IPS-20b (cell line): ENCODE results near the gene KCNJ5.

Experiments used
- H3K27ac ChIP-seq: one replicate; pipeline ENCODE4 v1.5.1; 2013; ENCODE audit warnings: low read length
- H3K27me3 ChIP-seq: 2 replicates; pipeline ENCODE4 v1.6.1; 2013; ENCODE audit warnings: mild to moderate bottlenecking, low read length, inconsistent platforms; ENCODE audit not compliant: insufficient read depth
- H3K36me3 ChIP-seq: 2 replicates; pipeline ENCODE4 v1.6.1; 2013; ENCODE audit warnings: low read depth, mild to moderate bottlenecking, inconsistent platforms, low read length, moderate library complexity; ENCODE audit not compliant: insufficient read depth
- H3K4me1 ChIP-seq: 2 replicates; pipeline ENCODE4 v1.6.1; 2013; ENCODE audit warnings: mild to moderate bottlenecking, control low read depth, inconsistent platforms, low read length, moderate library complexity; ENCODE audit not compliant: insufficient read depth
- H3K4me3 ChIP-seq: 2 replicates; pipeline ENCODE4 v1.5.1; 2013; ENCODE audit warnings: mild to moderate bottlenecking, low read length, inconsistent platforms
- H3K9ac ChIP-seq: 2 replicates; pipeline ENCODE4 v1.6.1; 2013; ENCODE audit warnings: low read depth, mild to moderate bottlenecking, inconsistent platforms, low read length, moderate library complexity
- H3K9me3 ChIP-seq: 2 replicates; pipeline ENCODE4 v1.6.1; 2013; ENCODE audit warnings: mild to moderate bottlenecking, low read depth, low read length, inconsistent platforms; ENCODE audit not compliant: insufficient read depth

The KCNJ5 gene

DNA sequence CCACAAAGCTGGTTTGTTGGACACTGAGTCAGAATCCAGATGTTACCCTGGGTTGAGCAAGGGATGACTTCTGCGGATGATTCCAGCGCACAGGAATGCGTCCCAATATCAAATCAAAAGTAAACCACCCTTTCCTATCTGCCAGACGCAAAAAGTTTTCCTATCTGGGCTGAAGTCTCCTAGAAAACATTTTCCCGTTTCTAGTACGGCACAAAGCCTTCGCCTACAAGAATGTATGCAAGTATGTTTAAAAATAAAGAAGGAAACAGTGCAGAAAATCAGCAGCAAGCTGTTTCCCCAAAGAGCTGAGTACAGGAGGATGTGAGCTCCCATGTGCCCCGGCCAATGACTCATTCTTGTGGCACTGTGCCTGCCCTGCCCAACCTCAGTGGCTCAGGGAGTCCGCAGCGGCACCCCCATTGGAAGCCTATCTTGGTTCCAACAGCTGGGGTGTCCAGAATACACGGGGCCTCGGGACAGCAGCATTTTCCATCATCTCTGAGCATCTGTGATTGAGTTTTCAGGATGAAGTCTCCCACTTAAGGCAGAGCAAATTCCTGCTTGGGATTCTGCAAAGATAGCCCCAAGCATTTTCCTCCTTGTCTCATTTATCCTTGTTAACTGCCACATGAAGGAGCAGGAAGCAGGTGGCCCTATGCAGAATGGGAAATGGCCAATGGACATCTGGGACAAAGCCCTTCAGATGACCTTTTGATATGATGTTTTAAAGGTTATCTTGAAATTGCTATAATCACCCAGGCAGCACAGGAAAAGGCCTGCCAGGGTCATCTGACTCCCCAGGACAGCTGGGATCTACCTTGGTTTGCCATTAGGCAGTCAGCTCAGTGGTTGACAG is 17.5 kb downstream of the KCNJ5 start:
- no peak overlapping the region for H3K4me3 ChIP-seq
- H3K9me3 ChIP-seq: no peaks in the 10 kb centered on the region
- no peak overlapping the region for H3K27ac ChIP-seq
- no peaks in the 10 kb centered on the region; the same call in 1 of the 2 replicates for H3K36me3 ChIP-seq
- no peak overlapping the region for H3K9ac ChIP-seq
- peaks cover 63% of the 10 kb centered on the region for H3K27me3 ChIP-seq
- H3K4me1 ChIP-seq: peaks cover 10% of the 10 kb centered on the region; the same call in 1 of the 2 replicates

GRCh38 chr11:128909438-128910125 is 18.4 kb downstream of the KCNJ5 start:
- H3K4me1 ChIP-seq: peaks cover 3% of the 10 kb centered on the region; the same call in 1 of the 2 replicates
- H3K27ac ChIP-seq: no peak overlapping the region
- H3K4me3 ChIP-seq: no peak overlapping the region
- H3K9me3 ChIP-seq: no peaks in the 10 kb centered on the region
- H3K36me3 ChIP-seq: no peaks in the 10 kb centered on the region; the same call in 1 of the 2 replicates
- no peak overlapping the region for H3K9ac ChIP-seq
- peaks cover 53% of the 10 kb centered on the region for H3K27me3 ChIP-seq

DNA sequence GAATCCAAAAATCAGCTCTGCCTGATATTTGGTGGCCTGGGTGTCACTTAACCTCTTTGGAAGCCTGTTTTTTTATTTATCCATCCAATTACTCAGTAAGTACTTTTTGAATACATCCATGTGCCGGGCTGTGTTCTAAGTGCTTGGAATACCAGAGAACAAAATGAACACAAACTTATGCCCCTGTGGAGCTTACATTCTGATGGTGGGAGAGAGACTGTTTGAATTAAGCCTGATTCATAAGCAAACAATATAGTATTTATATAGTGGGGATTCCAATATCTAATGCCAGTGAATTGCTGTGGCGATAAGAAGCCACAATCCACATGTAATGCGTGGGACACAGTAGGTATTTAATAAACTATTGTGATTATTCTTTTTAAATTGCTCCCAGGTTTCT is 19.4 kb downstream of the KCNJ5 start:
- Histone ChIP-seq H3K4me1 (no peaks in the 10 kb centered on the region), H3K36me3 (no peaks in the 10 kb centered on the region; the same call in 1 of the 2 replicates), H3K9me3 (no peaks in the 10 kb centered on the region), H3K27ac (no peak overlapping the region), H3K27me3 (peaks cover 43% of the 10 kb centered on the region), H3K4me3 (no peak overlapping the region), H3K9ac (no peak overlapping the region)

DNA sequence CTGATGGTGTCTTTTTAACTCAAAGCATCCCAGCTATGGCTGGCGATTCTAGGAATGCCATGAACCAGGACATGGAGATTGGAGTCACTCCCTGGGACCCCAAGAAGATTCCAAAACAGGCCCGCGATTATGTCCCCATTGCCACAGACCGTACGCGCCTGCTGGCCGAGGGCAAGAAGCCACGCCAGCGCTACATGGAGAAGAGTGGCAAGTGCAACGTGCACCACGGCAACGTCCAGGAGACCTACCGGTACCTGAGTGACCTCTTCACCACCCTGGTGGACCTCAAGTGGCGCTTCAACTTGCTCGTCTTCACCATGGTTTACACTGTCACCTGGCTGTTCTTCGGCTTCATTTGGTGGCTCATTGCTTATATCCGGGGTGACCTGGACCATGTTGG is 20.1 kb downstream of the KCNJ5 start:
- no peaks in the 10 kb centered on the region for H3K9me3 ChIP-seq
- H3K4me3 ChIP-seq: no peak overlapping the region
- no peaks in the 10 kb centered on the region for H3K4me1 ChIP-seq
- H3K9ac ChIP-seq: no peak overlapping the region
- no peaks in the 10 kb centered on the region; the same call in 1 of the 2 replicates for H3K36me3 ChIP-seq
- H3K27me3 ChIP-seq: peaks cover 37% of the 10 kb centered on the region
- H3K27ac ChIP-seq: no peak overlapping the region

GRCh38 chr11:128911701-128912100 is 20.5 kb downstream of the KCNJ5 start:
- Histone ChIP-seq H3K36me3 (no peaks in the 10 kb centered on the region; the same call in 1 of the 2 replicates), H3K4me1 (no peaks in the 10 kb centered on the region), H3K4me3 (no peak overlapping the region)

DNA sequence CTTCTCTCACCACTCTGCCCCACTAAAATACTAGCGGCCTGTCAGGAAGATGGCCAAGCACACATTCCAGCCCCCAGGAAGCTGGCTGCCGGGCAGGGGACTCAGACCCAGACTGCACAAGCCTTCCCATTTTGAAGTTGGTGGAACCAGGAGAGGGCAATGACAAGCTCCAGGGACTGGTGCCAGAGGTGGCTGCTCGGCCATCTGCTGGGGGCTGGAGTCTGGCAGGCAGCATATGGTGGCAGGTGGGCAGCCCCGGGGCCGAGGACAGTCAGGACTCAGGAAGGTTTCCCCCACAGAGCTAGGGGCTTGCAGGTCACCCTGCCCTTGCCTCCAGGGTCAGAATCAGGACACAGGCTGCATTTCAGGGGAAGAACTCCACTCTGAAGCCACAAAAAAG is 22.6 kb downstream of the KCNJ5 start:
- Histone ChIP-seq H3K27me3 (peaks cover 11% of the 10 kb centered on the region), H3K4me1 (no peaks in the 10 kb centered on the region), H3K36me3 (no peaks in the 10 kb centered on the region; the same call in 1 of the 2 replicates), H3K9ac (no peak overlapping the region), H3K4me3 (no peak overlapping the region), H3K27ac (no peak overlapping the region), H3K9me3 (no peaks in the 10 kb centered on the region)

More at GRCh38 chr11:128911701-128912100, 20.5 kb downstream of the KCNJ5 start:
- no peak overlapping the region for H3K9ac ChIP-seq
- no peaks in the 10 kb centered on the region for H3K9me3 ChIP-seq
- H3K27ac ChIP-seq: no peak overlapping the region
- peaks cover 32% of the 10 kb centered on the region for H3K27me3 ChIP-seq

DNA sequence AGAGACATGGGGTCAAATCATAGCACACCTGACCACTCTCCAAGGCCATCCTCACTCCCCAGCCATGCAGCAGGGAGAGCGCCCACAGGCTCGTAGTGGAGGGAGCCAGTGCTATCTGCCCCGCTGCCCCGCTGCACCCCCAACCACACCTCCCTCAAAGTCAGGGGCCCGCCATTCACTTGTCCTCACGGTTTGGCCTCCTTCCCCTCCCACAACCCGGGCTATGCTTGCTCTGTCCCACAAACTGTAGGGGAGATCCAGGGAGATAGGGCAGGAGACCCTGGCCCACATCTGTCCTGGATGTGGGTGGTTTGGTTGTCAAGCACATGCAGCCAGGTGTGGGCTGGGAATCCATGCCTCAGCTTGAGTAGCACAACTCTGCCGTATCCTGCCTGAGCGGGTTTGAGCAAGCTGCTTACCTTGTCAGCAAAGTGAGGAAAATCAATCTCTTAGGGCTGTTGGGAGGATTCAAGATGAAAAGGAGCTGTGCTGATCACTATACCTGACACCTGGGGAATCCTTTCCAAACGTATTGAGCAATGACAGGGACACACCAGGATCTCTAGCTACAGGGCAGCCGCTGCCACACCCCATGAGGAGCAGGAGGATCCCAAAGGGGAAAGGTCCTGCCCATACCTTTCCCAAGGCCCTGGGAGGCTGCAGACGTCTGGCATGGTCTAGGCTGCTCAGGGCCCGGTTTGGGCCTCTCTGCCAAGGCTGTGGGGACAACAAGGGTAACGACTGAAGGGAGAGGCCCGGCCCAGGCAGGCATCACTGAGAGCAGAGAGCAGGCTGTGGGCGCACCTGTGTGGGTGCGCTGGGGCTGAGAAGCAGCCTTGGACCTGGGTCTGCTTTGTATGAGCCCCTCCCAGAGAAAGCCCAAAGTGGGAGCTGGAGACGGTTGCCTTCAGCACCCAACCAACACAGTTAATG is 23.3 kb downstream of the KCNJ5 start:
- H3K4me1 ChIP-seq: no peaks in the 10 kb centered on the region
- no peaks in the 10 kb centered on the region for H3K9me3 ChIP-seq
- H3K36me3 ChIP-seq: no peaks in the 10 kb centered on the region; the same call in 1 of the 2 replicates
- H3K27ac ChIP-seq: no peak overlapping the region
- no peak overlapping the region for H3K9ac ChIP-seq
- H3K27me3 ChIP-seq: peaks cover 4% of the 10 kb centered on the region
- H3K4me3 ChIP-seq: no peak overlapping the region

- Histone ChIP-seq H3K36me3 (no peaks in the 10 kb centered on the region; the same call in 1 of the 2 replicates), H3K4me3 (no peak overlapping the region), H3K9ac (no peak overlapping the region), H3K9me3 (no peaks in the 10 kb centered on the region), H3K27me3 (no peaks in the 10 kb centered on the region; the same call in 1 of the 2 replicates), H3K4me1 (no peaks in the 10 kb centered on the region), H3K27ac (no peak overlapping the region)
These were observed 24.0 kb downstream of the KCNJ5 start for GRCh38 chr11:128915149-128915521.

DNA sequence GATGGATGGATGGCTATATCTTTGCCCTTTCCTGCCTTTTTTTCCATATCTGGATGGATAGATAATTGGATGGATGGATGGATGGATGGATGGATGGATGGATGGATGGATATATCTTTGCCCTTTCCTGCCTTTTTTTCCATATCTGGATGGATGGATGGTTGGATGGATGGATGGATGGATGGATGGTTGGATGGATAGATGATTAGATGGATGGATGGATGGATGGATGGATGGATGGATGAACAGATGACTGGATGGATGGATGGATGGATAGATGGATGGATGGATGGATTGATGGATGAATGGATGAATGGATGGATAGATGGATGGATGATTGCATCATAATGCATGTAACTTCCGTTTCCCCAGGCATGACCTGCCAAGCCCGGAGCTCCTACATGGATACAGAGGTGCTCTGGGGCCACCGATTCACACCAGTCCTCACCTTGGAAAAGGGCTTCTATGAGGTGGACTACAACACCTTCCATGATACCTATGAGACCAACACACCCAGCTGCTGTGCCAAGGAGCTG is 24.9 kb downstream of the KCNJ5 start:
- H3K4me1 ChIP-seq: no peaks in the 10 kb centered on the region
- peaks cover 3% of the 10 kb centered on the region for H3K27me3 ChIP-seq
- no peak overlapping the region for H3K4me3 ChIP-seq
- no peak overlapping the region for H3K9ac ChIP-seq
- no peak overlapping the region for H3K27ac ChIP-seq
- H3K9me3 ChIP-seq: no peaks in the 10 kb centered on the region
- H3K36me3 ChIP-seq: no peaks in the 10 kb centered on the region; the same call in 1 of the 2 replicates

DNA sequence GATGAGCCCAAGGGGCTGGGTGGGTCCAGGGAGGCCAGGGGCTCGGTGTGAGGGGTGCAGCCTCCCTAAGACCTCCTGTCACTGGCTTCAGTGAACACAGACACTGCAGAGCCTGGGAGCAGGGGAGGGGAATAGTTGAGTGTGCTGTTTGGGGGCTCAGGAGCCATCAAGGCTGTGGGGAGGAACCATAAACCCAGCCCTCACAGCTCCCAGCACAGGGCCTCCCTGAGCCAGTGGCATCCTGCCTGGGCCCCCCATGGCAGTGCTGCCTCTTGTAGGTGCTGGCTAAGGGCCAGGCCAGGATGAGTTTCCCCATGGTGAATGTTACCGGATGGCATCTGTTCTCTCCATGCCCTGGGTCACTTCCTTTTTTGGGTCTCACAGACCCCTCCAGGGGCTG is 25.5 kb downstream of the KCNJ5 start:
- Histone ChIP-seq H3K27ac (no peak overlapping the region), H3K36me3 (no peaks in the 10 kb centered on the region; the same call in 1 of the 2 replicates), H3K4me3 (no peak overlapping the region), H3K9ac (no peak overlapping the region), H3K4me1 (no peaks in the 10 kb centered on the region), H3K9me3 (no peaks in the 10 kb centered on the region), H3K27me3 (peaks cover 9% of the 10 kb centered on the region)

DNA sequence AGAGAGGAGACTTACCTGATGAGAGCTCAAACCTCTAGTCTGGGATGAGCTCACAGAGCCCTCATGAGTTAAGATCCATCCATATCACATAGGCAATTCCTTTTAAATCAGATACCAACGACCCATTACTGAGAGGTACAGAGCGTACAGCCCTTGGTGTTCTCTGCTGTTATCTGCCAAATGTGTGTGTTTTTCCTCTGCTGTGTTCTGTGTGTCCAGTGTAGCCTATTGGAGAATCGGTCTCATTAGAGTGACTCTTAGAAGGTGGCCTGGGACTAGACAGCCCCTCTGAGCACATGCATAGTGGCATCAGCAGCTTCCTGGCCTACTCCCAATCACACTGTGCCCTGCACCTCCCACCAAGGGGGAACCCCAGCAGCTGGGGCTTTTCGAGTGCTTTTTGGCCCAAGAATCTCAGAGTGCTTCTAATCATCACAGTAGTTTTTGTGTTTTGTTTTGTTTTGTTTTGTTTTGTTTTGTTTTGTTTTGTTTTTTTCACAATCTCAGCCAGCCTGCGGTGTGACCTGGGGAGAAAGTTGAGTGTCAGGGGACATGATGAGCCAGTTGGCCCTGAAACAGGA is 26.1 kb downstream of the KCNJ5 start:
- no peak overlapping the region for H3K4me3 ChIP-seq
- H3K9me3 ChIP-seq: no peaks in the 10 kb centered on the region
- H3K36me3 ChIP-seq: no peaks in the 10 kb centered on the region
- H3K4me1 ChIP-seq: no peaks in the 10 kb centered on the region
- H3K9ac ChIP-seq: no peak overlapping the region
- peaks cover 12% of the 10 kb centered on the region for H3K27me3 ChIP-seq
- no peak overlapping the region for H3K27ac ChIP-seq
